H1 (cell line): ENCODE results near the gene TEX51. TPM values are rescaled to one million over a fixed set of nuclear protein-coding genes. Genes with fewer than 3 reads are reported as not detected.

ENCODE experiments used
- CHD7 ChIP-seq: fragments of 300-600 bp; sonication (generic); IDR thresholded peaks from 2 replicates; pipeline ENCODE4 v1.7.1; 2012; ENCODE audit warnings: low read length, moderate library complexity, mild to moderate bottlenecking, inconsistent platforms; ENCODE audit not compliant: insufficient replicate concordance
- JUN ChIP-seq: IDR thresholded peaks from 2 replicates; pipeline ENCODE4 v1.6.1; 2011; ENCODE audit warnings: low read depth, mild to moderate bottlenecking, improper control_type of control experiment, low read length
- JUND ChIP-seq: IDR thresholded peaks from 2 replicates; pipeline ENCODE4 v1.6.1; 2011; ENCODE audit warnings: mild to moderate bottlenecking, improper control_type of control experiment, low read length
- MAFK ChIP-seq: IDR thresholded peaks from 2 replicates; pipeline ENCODE4 v1.6.1; 2012; ENCODE audit warnings: low read depth, mild to moderate bottlenecking, improper control_type of control experiment, low read length
- SP4 ChIP-seq: IDR thresholded peaks from 2 replicates; pipeline ENCODE4 v1.6.1; 2012; ENCODE audit warnings: low read length, inconsistent platforms
- TBP ChIP-seq: IDR thresholded peaks from 2 replicates; pipeline ENCODE4 v1.6.1; 2011; ENCODE audit warnings: low read depth, low read length, improper control_type of control experiment
- polyA plus RNA-seq, 7 experiments: library from polyadenylated mRNA; depleted of rRNA in 3 of 7; stranded (reverse) in 5 of 7; unstranded in 2 of 7; fragments of >200 nt in 5 of 7; fragments of 200-250 nt in 2 of 7; gene quantifications; 1 replicate in 5 of 7; 2 replicates in 1 of 7; 4 replicates in 1 of 7; pipeline versions ENCODE4 v1.2.1 to v1.2.3, GENCODE V29; 2011 to 2013; ENCODE audit warnings: missing spikeins in 2 of 7, mixed read lengths in 2 of 7
- total RNA-seq: library from RNA; stranded (reverse); fragmentation: NEBNext Ultra II Directional; extraction: Animal tissue kit (Norgen Biotek cat#: 25700); gene quantifications from 2 replicates; pipeline ENCODE4 v1.2.1, GENCODE V29; 2021

TEX51 gene
- total and polyA plus RNA-seq, 2 of the 8 experiments (the other 6 are each of a cell fraction or from before 2014, with no cell fraction given), result not detected

- no peak for TF ChIP-seq CHD7
- TF ChIP-seq JUN, result no peak
- no peak for TF ChIP-seq SP4
- no peak for TF ChIP-seq MAFK
- TF ChIP-seq JUND, result no peak
- TF ChIP-seq TBP, result no peak
Measured at GRCh38 chr2:126906781-126907180, 8.1 kb downstream of the TEX51 start (continued).
